GM19238 (cell line): ENCODE measurements around the gene TRA2B.

Experiments
- DNase-seq: peaks from one replicate; pipeline ENCODE4 v3.0.0; 2011; ENCODE audit warnings: low spot score; ENCODE audit not compliant: insufficient read length

TRA2B gene

GRCh38 chr3:185878920-185879319 is 58.9 kb downstream of the TRA2B start:
- no peak for DNase-seq

GRCh38 chr3:185874119-185874518 is 63.7 kb downstream of the TRA2B start:
- DNase-seq, result no peak

GRCh38 chr3:185867650-185868049 is 70.2 kb downstream of the TRA2B start:
- no peak for DNase-seq

GRCh38 chr3:185866995-185867394 is 70.8 kb downstream of the TRA2B start:
- no peak for DNase-seq

- no peak for DNase-seq
Measured at GRCh38 chr3:185866555-185866954, 71.3 kb downstream of the TRA2B start.
